Measurements from ENCODE around the gene ADNP2.
A peak's percentile ranks its signal among the peaks of the same experiment; 100 is the strongest.

ADNP2 gene

DNA sequence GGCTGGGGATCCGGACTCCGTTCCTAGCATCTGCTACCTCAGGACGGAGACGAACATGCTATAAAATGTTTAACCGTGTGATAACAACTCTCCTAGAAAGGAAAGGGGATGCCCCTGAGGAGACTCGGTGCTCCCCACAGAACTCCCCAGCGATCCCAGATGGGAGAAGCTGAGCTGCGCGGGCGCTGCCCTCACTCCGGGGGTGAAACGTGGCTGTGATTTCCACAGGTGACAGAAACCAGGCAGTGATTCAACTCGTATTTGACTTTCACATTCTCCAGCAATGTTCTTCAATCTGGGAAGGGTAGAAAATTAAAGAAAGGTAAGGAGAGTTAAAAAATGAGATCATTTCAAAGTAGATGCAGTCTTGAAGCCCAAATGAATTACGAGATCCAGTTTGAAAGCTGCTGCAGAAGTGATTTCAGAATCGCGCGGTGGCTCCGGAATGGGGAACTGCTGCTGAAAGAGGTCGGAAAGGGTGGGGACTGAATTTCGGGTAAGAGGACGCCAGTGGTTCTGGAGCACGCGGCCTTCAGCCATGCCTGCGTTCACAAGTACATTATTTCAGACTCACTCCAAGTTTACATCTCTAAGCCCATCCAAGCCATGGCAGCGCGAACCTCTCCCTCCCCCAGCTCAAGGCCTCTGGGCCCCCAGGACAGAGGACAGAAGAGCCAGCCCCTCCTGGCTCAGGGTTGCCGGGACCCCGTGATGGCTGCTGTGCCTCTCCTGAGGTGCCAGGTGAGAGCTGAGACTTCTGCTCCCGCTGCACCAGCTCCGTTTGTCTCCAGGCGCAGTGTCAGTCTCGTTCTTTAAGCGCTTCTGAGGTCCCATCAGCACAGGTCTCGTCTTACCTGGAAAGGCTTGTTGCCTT is 39.5 kb downstream of the ADNP2 start:
- H3K4me3 ChIP-seq (ENCODE audit: low read depth, low read length), result peak overlapping the region; percentile 56
- TF ChIP-seq, protein P1, sequence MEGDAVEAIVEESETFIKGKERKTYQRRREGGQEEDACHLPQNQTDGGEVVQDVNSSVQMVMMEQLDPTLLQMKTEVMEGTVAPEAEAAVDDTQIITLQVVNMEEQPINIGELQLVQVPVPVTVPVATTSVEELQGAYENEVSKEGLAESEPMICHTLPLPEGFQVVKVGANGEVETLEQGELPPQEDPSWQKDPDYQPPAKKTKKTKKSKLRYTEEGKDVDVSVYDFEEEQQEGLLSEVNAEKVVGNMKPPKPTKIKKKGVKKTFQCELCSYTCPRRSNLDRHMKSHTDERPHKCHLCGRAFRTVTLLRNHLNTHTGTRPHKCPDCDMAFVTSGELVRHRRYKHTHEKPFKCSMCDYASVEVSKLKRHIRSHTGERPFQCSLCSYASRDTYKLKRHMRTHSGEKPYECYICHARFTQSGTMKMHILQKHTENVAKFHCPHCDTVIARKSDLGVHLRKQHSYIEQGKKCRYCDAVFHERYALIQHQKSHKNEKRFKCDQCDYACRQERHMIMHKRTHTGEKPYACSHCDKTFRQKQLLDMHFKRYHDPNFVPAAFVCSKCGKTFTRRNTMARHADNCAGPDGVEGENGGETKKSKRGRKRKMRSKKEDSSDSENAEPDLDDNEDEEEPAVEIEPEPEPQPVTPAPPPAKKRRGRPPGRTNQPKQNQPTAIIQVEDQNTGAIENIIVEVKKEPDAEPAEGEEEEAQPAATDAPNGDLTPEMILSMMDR (IDR thresholded peaks at IDR 0.05; ENCODE audit: borderline replicate concordance, insufficient read depth, low read depth, low read length), result no peak

DNA sequence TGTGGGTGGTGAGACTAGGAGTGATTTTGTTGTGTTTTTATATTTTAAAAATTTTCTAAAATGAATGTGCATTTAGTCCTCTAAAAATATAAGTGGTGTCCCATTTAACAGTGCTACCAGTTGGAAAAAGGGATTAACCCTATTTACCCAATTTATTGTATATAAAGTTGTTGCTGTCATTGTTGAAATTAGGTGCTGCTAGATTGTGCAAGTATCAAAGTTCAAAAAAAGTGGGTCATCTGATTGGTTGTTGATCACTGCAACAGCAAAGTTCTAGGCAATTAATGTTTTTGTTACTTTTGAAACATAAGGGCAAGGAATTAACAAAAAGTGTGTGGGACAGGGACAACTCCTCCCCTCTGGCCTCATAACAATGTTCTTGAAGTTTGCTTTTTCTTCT is 40.6 kb downstream of the ADNP2 start:
- H3K4me3 ChIP-seq (ENCODE audit: low read depth, low read length), result no peak overlapping the region
- TF ChIP-seq, protein P1 (IDR thresholded peaks at IDR 0.05; ENCODE audit: borderline replicate concordance, insufficient read depth, low read depth, low read length), result no peak

DNA sequence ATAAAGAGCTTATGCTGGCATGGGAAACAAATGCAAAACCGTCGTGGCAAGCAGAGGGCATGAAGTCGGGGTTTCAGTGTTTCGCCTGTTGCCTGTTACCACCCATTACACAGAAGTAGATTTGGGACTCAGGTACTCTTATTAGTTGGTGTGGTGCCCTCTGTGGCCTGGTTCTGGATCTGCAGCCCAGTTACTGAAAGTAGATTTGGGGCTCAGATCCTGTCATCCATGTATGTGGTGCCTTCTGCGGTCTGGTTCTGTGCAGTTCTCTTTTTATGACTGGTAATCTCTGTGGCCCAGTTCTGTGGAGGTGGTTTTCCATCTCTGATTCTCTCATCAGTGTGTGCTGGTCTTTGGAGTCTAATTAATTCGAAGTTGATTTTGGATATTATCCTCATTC is 45.2 kb downstream of the ADNP2 start:
- H3K4me3 ChIP-seq (ENCODE audit: low read depth, low read length), result no peak overlapping the region
- TF ChIP-seq, protein P1 (IDR thresholded peaks at IDR 0.05; ENCODE audit: borderline replicate concordance, insufficient read depth, low read depth, low read length), result peak; percentile 67

DNA sequence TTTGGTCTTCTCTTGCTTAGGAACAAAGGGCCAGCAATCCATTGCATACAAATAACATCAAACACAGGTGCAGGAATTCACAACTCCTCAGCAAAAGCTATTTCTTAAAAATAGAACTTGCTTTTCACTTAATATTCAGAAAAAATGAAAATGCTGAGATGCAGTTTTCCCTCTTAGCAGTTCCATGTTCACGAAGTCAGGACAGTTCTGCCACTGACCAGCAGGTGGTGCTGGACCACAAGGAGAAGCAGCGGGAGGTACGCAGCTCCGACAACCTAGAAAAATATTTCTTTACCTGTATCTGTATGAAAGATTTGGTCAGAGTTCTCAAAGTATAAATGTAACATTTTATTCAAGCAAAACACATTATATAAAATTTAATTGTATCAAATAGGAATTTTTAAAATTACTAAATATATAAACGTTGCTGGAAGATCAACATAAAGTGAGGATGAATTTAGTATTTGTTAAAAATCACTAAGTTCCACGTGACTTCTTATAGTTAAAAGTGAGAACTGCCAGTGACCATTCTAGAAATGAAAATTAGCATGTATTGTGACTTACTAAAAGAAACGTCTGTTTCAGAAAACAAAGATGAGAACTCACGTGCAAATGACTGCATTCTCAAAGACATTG is 48.8 kb downstream of the ADNP2 start:
- TF ChIP-seq, protein P1 (IDR thresholded peaks at IDR 0.05; ENCODE audit: borderline replicate concordance, insufficient read depth, low read depth, low read length), result peak; percentile 84
- H3K4me3 ChIP-seq (ENCODE audit: low read depth, low read length), result no peak overlapping the region

DNA sequence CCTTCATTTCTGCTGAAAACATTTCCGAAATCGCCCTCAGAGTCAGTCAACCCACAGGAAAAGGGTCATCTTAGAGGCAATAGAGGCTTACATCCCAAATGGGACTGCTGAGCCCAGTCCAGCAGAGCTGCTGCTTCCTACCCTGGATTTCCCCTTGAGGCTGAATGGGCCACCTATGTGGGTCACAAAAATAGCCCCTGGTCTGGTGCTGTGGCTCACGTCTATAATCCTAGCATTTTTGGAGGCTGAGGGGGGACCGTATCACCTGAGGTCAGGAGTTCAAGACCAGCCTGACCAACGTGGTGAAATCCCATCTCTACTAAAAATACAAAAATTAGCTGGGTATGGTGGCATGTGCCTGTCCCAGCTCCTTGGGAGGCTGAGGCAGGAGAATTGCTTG is 49.3 kb downstream of the ADNP2 start:
- H3K4me3 ChIP-seq (ENCODE audit: low read depth, low read length), result no peak overlapping the region
- TF ChIP-seq, protein P1 (IDR thresholded peaks at IDR 0.05; ENCODE audit: borderline replicate concordance, insufficient read depth, low read depth, low read length), result no peak

DNA sequence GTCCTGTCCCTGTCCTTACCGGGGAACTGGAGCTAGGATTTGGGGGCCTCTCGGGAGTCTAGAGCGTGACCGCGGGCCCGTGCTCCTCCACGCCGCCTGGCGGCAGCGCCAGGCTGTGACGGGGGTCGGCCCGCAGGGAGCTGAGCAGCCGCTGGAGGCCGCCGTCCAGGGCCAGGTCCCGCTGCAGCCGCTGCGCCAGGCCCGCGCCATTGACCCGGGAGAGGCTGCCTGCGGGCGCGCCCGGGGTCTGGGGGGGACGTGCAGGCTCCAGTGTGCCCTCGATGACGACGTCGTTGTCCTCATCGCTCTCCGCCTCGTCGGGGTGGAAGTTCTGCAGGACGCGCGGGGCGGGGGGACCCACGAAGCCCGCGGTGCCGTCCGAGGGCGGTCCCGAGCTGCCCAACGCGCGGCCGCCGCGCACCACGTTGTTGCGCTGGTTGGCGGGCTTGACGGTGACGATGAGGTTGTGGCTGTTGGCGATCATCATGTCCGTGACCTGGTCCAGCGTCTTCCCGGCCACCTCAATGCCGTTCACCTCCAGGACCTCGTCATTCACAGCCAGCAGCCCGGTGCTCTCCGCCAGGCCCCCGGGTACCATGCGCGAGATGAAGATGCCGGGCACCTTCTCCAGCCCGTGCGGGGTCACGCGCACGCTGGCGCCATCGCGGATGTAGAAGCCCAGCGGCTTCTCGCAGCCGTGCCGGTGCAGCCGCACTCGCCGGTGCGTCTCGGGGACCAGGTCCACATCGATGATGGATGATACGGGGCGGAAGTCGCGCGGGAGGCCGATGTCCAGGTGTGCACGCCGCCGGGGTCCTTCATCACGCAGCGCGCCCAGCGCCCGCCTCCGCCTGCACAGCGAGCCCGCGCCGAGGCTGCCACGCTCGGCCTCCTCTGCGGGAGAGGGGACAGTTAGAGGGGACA is 50.9 kb downstream of the ADNP2 start:
- TF ChIP-seq, protein P1 (IDR thresholded peaks at IDR 0.05; ENCODE audit: borderline replicate concordance, insufficient read depth, low read depth, low read length), result peak; percentile 83
- H3K4me3 ChIP-seq (ENCODE audit: low read depth, low read length), result no peak overlapping the region
